OCI-LY1 (cell line): ENCODE results near the gene FAM107B.
A peak's percentile ranks its signal among the peaks of the same experiment; 100 is the strongest.

Source experiments
- H2AFZ ChIP-seq: fragments of 200-600 bp; sonication (generic), shearing (Covaris generic); 2 replicates; pipeline ENCODE4 v1.6.0; 2014; ENCODE audit warnings: antibody characterized with exemption, mild to moderate bottlenecking, low read length
- H3F3A ChIP-seq: fragments of 200-600 bp; sonication (generic), shearing (Covaris generic); 2 replicates; pipeline ENCODE4 v1.6.0; 2014; ENCODE audit warnings: mild to moderate bottlenecking, antibody characterized with exemption, low read length, moderate library complexity; ENCODE audit not compliant: insufficient read depth
- H3K27ac ChIP-seq: fragments of 200-600 bp; sonication (generic); 2 replicates; pipeline ENCODE4 v1.5.1; 2014; ENCODE audit warnings: low read length, mixed run types, mild to moderate bottlenecking, low read depth; ENCODE audit not compliant: poor library complexity, severe bottlenecking
- H3K27me3 ChIP-seq: fragments of 200-600 bp; sonication (generic); 2 replicates; pipeline ENCODE4 v1.6.0; 2014; ENCODE audit warnings: antibody characterized with exemption, mild to moderate bottlenecking, low read length, moderate library complexity; ENCODE audit not compliant: insufficient read depth
- H3K36me3 ChIP-seq: fragments of 200-600 bp; sonication (generic); 2 replicates; pipeline ENCODE4 v1.6.1; 2014; ENCODE audit warnings: mild to moderate bottlenecking, antibody characterized with exemption, low read length, moderate library complexity, mixed read lengths; ENCODE audit not compliant: insufficient read depth
- H3K4me1 ChIP-seq: fragments of 200-600 bp; sonication (generic); 2 replicates; pipeline ENCODE4 v1.5.1; 2014; ENCODE audit warnings: mild to moderate bottlenecking, low read length, moderate library complexity; ENCODE audit not compliant: insufficient read depth, severe bottlenecking
- H3K4me2 ChIP-seq: fragments of 200-600 bp; sonication (generic), shearing (Covaris generic); 2 replicates; pipeline ENCODE4 v1.6.1; 2014; ENCODE audit warnings: low read length
- H3K4me3 ChIP-seq: fragments of 200-600 bp; sonication (generic); 2 replicates; pipeline ENCODE4 v1.5.1; 2014; ENCODE audit warnings: low read length, low read depth, mild to moderate bottlenecking, mixed read lengths; ENCODE audit not compliant: poor library complexity, severe bottlenecking
- H3K79me2 ChIP-seq: fragments of 200-600 bp; shearing (Covaris generic); 2 replicates; pipeline ENCODE4 v1.6.1; 2016; ENCODE audit warnings: mixed run types, low read length, mixed read lengths; ENCODE audit not compliant: insufficient read depth
- H3K9ac ChIP-seq: fragments of 200-600 bp; sonication (generic), shearing (Covaris generic); 2 replicates; pipeline ENCODE4 v1.6.1; 2014; ENCODE audit warnings: mild to moderate bottlenecking, low read length, mixed read lengths
- H3K9me2 ChIP-seq: fragments of 200-600 bp; sonication (generic), shearing (Covaris generic); 2 replicates; pipeline ENCODE4 v1.6.1; 2014; ENCODE audit warnings: low read depth, mild to moderate bottlenecking, low read length, mixed read lengths
- H3K9me3 ChIP-seq: fragments of 200-600 bp; shearing (Covaris generic); 2 replicates; pipeline ENCODE4 v1.6.1; 2014; ENCODE audit warnings: low read length, mixed read lengths
- H4K20me1 ChIP-seq: fragments of 200-600 bp; sonication (generic), shearing (Covaris generic); 2 replicates; pipeline ENCODE4 v1.6.0; 2016; ENCODE audit warnings: mild to moderate bottlenecking, low read length; ENCODE audit not compliant: insufficient read depth
- CTCF ChIP-seq: fragments of 200-600 bp; sonication (generic), shearing (Covaris generic); IDR thresholded peaks from 2 replicates; pipeline ENCODE4 v1.5.1; 2017; ENCODE audit warnings: mild to moderate bottlenecking, antibody characterized with exemption, low read length, moderate library complexity, mixed read lengths
- EZH2 ChIP-seq: fragments of 200-600 bp; sonication (generic), shearing (Covaris generic); IDR thresholded peaks from 2 replicates; pipeline ENCODE4 v1.8.0; 2017; ENCODE audit warnings: borderline replicate concordance, mixed run types, mild to moderate bottlenecking, antibody characterized with exemption, low read length, moderate library complexity, mixed read lengths

The FAM107B gene

GRCh38 chr10:14555807-14556206 is 218.9 kb downstream of the FAM107B start:
- Histone ChIP-seq H3K4me3 (peak overlapping the region; percentile 0), H3K9ac (no peak overlapping the region; the same call in 1 of the 2 replicates), H3K9me2 (no peaks in the 10 kb centered on the region), H3K36me3 (peaks cover 34% of the 10 kb centered on the region; the same call in 1 of the 2 replicates), H3K4me2 (peak overlapping the region; percentile 54; the same call in 1 of the 2 replicates), H3K27me3 (no peaks in the 10 kb centered on the region), H3K4me1 (peaks cover 94% of the 10 kb centered on the region), H3K79me2 (peaks cover 98% of the 10 kb centered on the region), H3F3A (no peaks in the 10 kb centered on the region), H3K27ac (peak overlapping the region; percentile 60), H4K20me1 (no peaks in the 10 kb centered on the region), H3K9me3 (no peaks in the 10 kb centered on the region), H2AFZ (no peak overlapping the region)
- no peak for TF ChIP-seq EZH2
- TF ChIP-seq CTCF: no peak

GRCh38 chr10:14554491-14555205 is 220.0 kb downstream of the FAM107B start:
- Histone ChIP-seq H3K27ac (peak overlapping the region; percentile 77), H3K4me3 (no peak overlapping the region), H3F3A (no peaks in the 10 kb centered on the region), H2AFZ (no peak overlapping the region), H3K36me3 (peaks cover 40% of the 10 kb centered on the region; the same call in 1 of the 2 replicates), H3K9ac (peak overlapping the region; percentile 10; the same call in 1 of the 2 replicates), H3K79me2 (peaks cover 97% of the 10 kb centered on the region), H3K4me1 (peaks cover 87% of the 10 kb centered on the region), H3K9me3 (no peaks in the 10 kb centered on the region), H4K20me1 (no peaks in the 10 kb centered on the region), H3K9me2 (no peaks in the 10 kb centered on the region), H3K27me3 (no peaks in the 10 kb centered on the region), H3K4me2 (peak overlapping the region; percentile 7; the same call in 1 of the 2 replicates)
- no peak for TF ChIP-seq EZH2

- H3F3A ChIP-seq: no peaks in the 10 kb centered on the region
- H3K36me3 ChIP-seq: peaks cover 46% of the 10 kb centered on the region; the same call in 1 of the 2 replicates
- no peaks in the 10 kb centered on the region for H3K9me2 ChIP-seq
- H3K4me3 ChIP-seq: no peak overlapping the region
- TF ChIP-seq CTCF: no peak
- TF ChIP-seq EZH2: no peak
- no peak overlapping the region for H2AFZ ChIP-seq
- peaks cover 87% of the 10 kb centered on the region for H3K4me1 ChIP-seq
- H3K79me2 ChIP-seq: peaks cover 97% of the 10 kb centered on the region
- peak overlapping the region; percentile 7; the same call in 1 of the 2 replicates for H3K4me2 ChIP-seq
- no peaks in the 10 kb centered on the region for H3K9me3 ChIP-seq
- H3K27me3 ChIP-seq: no peaks in the 10 kb centered on the region
- H3K27ac ChIP-seq: peak overlapping the region; percentile 77
- no peaks in the 10 kb centered on the region for H4K20me1 ChIP-seq
- H3K9ac ChIP-seq: peak overlapping the region; percentile 10; the same call in 1 of the 2 replicates
Measured at GRCh38 chr10:14554091-14554490, 220.6 kb downstream of the FAM107B start.

- Histone ChIP-seq H3K9me2 (no peaks in the 10 kb centered on the region), H3K4me3 (no peak overlapping the region), H3K4me2 (no peak overlapping the region), H3K27ac (peak overlapping the region; percentile 77), H3K4me1 (peaks cover 87% of the 10 kb centered on the region), H3K27me3 (no peaks in the 10 kb centered on the region), H3K9ac (no peak overlapping the region), H3F3A (no peaks in the 10 kb centered on the region), H3K9me3 (no peaks in the 10 kb centered on the region), H3K79me2 (peaks cover 95% of the 10 kb centered on the region), H2AFZ (no peak overlapping the region), H3K36me3 (peaks cover 47% of the 10 kb centered on the region; the same call in 1 of the 2 replicates), H4K20me1 (no peaks in the 10 kb centered on the region)
- TF ChIP-seq CTCF (no peak), EZH2 (no peak)
Measured at GRCh38 chr10:14553448-14553847, 221.2 kb downstream of the FAM107B start.
